HepG2 (cell line): ENCODE measurements around the gene PIK3C2B. TPM values are rescaled to one million over a fixed set of nuclear protein-coding genes. Genes with fewer than 3 reads are reported as not detected.

Experiments
- ATAC-seq: fragments of 200-7000 bp; cut with Tn5 transposase; 3 replicates; pipeline ENCODE4 v1.9.1; 2020; ENCODE audit warnings: mild to moderate bottlenecking, moderate library complexity
- BruUV-seq: library from RNA; stranded (reverse); fragments of 400-500 nt; replicated peaks from 2 replicates; lab custom pipeline; 2021; lab: Mats Ljungman, UMichigan
- CTCF ChIA-PET: fragments of 300-600 bp; formaldehyde crosslinking; extraction: SDS; loops from one replicate; lab custom pipeline; 2021; ENCODE audit warnings: low total read pairs, inconsistent platforms, low intra/inter-chr PET ratio; lab: Yijun Ruan, JAX
- POLR2A ChIA-PET: fragments of 350-600 bp; sonication (Branson Sonifier 250); formaldehyde crosslinking; loops from one replicate; lab custom pipeline; 2020; ENCODE audit warnings: antibody characterized with exemption, inconsistent platforms; lab: Yijun Ruan, JAX
- DNase-seq: peaks from one replicate; pipeline ENCODE4 v3.0.0-alpha.2; 2015; ENCODE audit warnings: low spot score
- FAIRE-seq: peaks from 3 replicates; lab custom pipeline; 2011; peaks lifted over from hg19 to GRCh38; lab: Jason Lieb, UNC
- H2AFZ ChIP-seq: one replicate; pipeline ENCODE4 v1.6.1; 2011; ENCODE audit warnings: low read length, inconsistent platforms
- H3K27ac ChIP-seq: fragments of 300-600 bp; 3 replicates; pipeline ENCODE4 v1.8.0; 2011; ENCODE audit warnings: mixed run types, mild to moderate bottlenecking, mixed read lengths, low read length, inconsistent platforms; ENCODE audit not compliant: insufficient read depth; ENCODE audit errors: extremely low read length
- H3K27me3 ChIP-seq, 2 experiments: fragments of 200-600 bp in 1 of 2; 2 replicates in 1 of 2; 3 replicates in 1 of 2; pipeline versions ENCODE4 v1.6.0 to v1.8.0; 2011; ENCODE audit warnings: low read length in 2 of 2, mild to moderate bottlenecking in 2 of 2, moderate library complexity in 2 of 2, inconsistent platforms in 1 of 2; ENCODE audit not compliant: insufficient read depth in 2 of 2, control insufficient read depth in 1 of 2
- H3K36me3 ChIP-seq, 2 experiments: fragments of 200-600 bp in 1 of 2; replicated peaks in 1 of 2; 2 replicates in 1 of 2; 3 replicates in 1 of 2; pipeline versions ENCODE4 v1.5.1 to v1.8.0; 2011; ENCODE audit warnings: low read length in 2 of 2, inconsistent platforms in 1 of 2; ENCODE audit not compliant: insufficient read depth in 2 of 2, control insufficient read depth in 1 of 2
- H3K4me1 ChIP-seq: 2 replicates; pipeline ENCODE4 v1.5.1; 2012; ENCODE audit warnings: low read length, inconsistent platforms; ENCODE audit not compliant: insufficient read depth
- H3K4me2 ChIP-seq: 2 replicates; pipeline ENCODE4 v1.6.0; 2011; ENCODE audit warnings: low read depth, low read length, inconsistent platforms
- H3K4me3 ChIP-seq, 3 experiments: fragments of 200-600 bp in 1 of 3; sonication (generic), shearing (Covaris generic) in 1 of 3; replicated peaks in 1 of 3; 2 replicates each; pipeline ENCODE4 v1.5.1; 2011 to 2016; ENCODE audit warnings: low read length in 3 of 3, inconsistent platforms in 2 of 3, low read depth in 2 of 3, mild to moderate bottlenecking in 2 of 3, control low read depth in 1 of 3, mixed read lengths in 1 of 3; ENCODE audit not compliant: insufficient read depth in 1 of 3
- H3K79me2 ChIP-seq: one replicate; pipeline ENCODE4 v1.6.1; 2011; ENCODE audit warnings: low read length, inconsistent platforms; ENCODE audit not compliant: insufficient read depth
- H3K9ac ChIP-seq: 2 replicates; pipeline ENCODE4 v1.6.0; 2011; ENCODE audit warnings: mild to moderate bottlenecking, low read depth, low read length, inconsistent platforms; ENCODE audit not compliant: insufficient read depth
- H3K9me3 ChIP-seq: 2 replicates; pipeline ENCODE4 v1.5.1; 2012; ENCODE audit warnings: mild to moderate bottlenecking, low read length
- H4K20me1 ChIP-seq: 2 replicates; pipeline ENCODE4 v1.6.0; 2011; ENCODE audit warnings: inconsistent platforms, mild to moderate bottlenecking, low read length, moderate library complexity; ENCODE audit not compliant: insufficient read depth
- AHR ChIP-seq: IDR thresholded peaks from 2 replicates; pipeline ENCODE4 v1.6.1; 2018; ENCODE audit warnings: missing genetic modification reagents, missing compliant biosample characterization
- HDAC2 ChIP-seq: sonication (generic); formaldehyde crosslinking; IDR thresholded peaks from 2 replicates; pipeline ENCODE4 v1.4.0; 2020; ENCODE audit warnings: missing genetic modification reagents
- HNRNPUL1 ChIP-seq: fragments of 200-400 bp; formaldehyde crosslinking; IDR thresholded peaks from 2 replicates; pipeline ENCODE4 v1.6.1; 2017; ENCODE audit warnings: low read depth, mild to moderate bottlenecking, low read length, moderate library complexity
- NCOA1 ChIP-seq: sonication (generic); formaldehyde crosslinking; IDR thresholded peaks from 2 replicates; pipeline ENCODE4 v1.9.0; 2021; ENCODE audit warnings: missing genetic modification reagents
- SRF ChIP-seq: IDR thresholded peaks from 2 replicates; pipeline ENCODE4 v1.6.1; 2011; ENCODE audit warnings: mild to moderate bottlenecking, low read depth, low read length, moderate library complexity
- ZEB1 ChIP-seq: IDR thresholded peaks from 2 replicates; pipeline ENCODE4 v1.6.1; 2012; ENCODE audit warnings: mild to moderate bottlenecking, low read depth, inconsistent platforms; ENCODE audit not compliant: insufficient replicate concordance
- ZNF235 ChIP-seq: sonication (generic); formaldehyde crosslinking; IDR thresholded peaks from 2 replicates; pipeline ENCODE4 v1.8.1; 2023; ENCODE audit warnings: mild to moderate bottlenecking, missing genetic modification reagents, borderline replicate concordance
- ZNF382 ChIP-seq: sonication (generic); formaldehyde crosslinking; IDR thresholded peaks from 2 replicates; pipeline ENCODE4 v1.5.0; 2020; ENCODE audit warnings: missing genetic modification reagents, mild to moderate bottlenecking, borderline replicate concordance
- ZNF44 ChIP-seq: sonication (generic); formaldehyde crosslinking; IDR thresholded peaks from 2 replicates; pipeline ENCODE4 v1.5.1; 2020; ENCODE audit warnings: mild to moderate bottlenecking, missing genetic modification reagents
- ZNF552 ChIP-seq: sonication (generic); formaldehyde crosslinking; IDR thresholded peaks from 2 replicates; pipeline ENCODE4 v1.9.0; 2022; ENCODE audit warnings: missing genetic modification reagents, mild to moderate bottlenecking, borderline replicate concordance
- ZNF562 ChIP-seq: sonication (generic); formaldehyde crosslinking; IDR thresholded peaks from 2 replicates; pipeline ENCODE4 v1.8.0; 2022; ENCODE audit warnings: missing genetic modification reagents, borderline replicate concordance
- WGBS: methylation state at CpG from one replicate; pipeline ENCODE4 v1.1.6; 2017; ENCODE audit warnings: low lambda C conversion rate; 5-methylcytosine and 5-hydroxymethylcytosine counted together
- in situ Hi-C: cut with HindIII; loops from 2 replicates; pipeline ENCODE4 v1.10.0; 2017; ENCODE audit warnings: low pct_unique_long_range_greater_than_20kb; ENCODE audit not compliant: extremely low pct_ligation_motif_present
- intact Hi-C: fragments of 100-400 bp; cut with micrococcal nuclease; formaldehyde crosslinking; loops from one replicate; pipeline ENCODE4 v1.10.0; 2022; ENCODE audit not compliant: unreplicated experiment
- polyA plus RNA-seq, 8 experiments: library from polyadenylated mRNA; depleted of rRNA in 3 of 8; stranded (reverse) in 7 of 8; unstranded in 1 of 8; fragments of >200 nt; fragmentation: Illumina TruSeq in 4 of 8; extraction: Trizol in 4 of 8; gene quantifications; 2 replicates each; pipeline versions ENCODE4 v1.2.1 to v1.2.3, GENCODE V29; 2011 to 2016; ENCODE audit warnings: low read depth in 4 of 8, missing spikeins in 1 of 8, mixed read lengths in 1 of 8; ENCODE audit not compliant: insufficient read depth in 1 of 8
- total RNA-seq, 5 experiments: library from RNA; depleted of rRNA; stranded (reverse); fragments of >200 nt; fragmentation: Illumina TruSeq; extraction: Trizol; gene quantifications; 2 replicates each; pipeline ENCODE4 v1.2.3, GENCODE V29; 2016; ENCODE audit warnings: low read depth in 1 of 5
- TF ChIP-seq, protein P1 (sequence below): sonication (generic); formaldehyde crosslinking; conservative IDR thresholded peaks from 2 replicates; pipeline ENCODE4 v1.4.0; 2020; ENCODE audit warnings: missing genetic modification reagents

Gene PIK3C2B
- total and polyA plus RNA-seq, 2 of the 13 experiments (the other 11 are each of a cell fraction or from before 2014, with no cell fraction given): 3.4 to 4.5 TPM

DNA sequence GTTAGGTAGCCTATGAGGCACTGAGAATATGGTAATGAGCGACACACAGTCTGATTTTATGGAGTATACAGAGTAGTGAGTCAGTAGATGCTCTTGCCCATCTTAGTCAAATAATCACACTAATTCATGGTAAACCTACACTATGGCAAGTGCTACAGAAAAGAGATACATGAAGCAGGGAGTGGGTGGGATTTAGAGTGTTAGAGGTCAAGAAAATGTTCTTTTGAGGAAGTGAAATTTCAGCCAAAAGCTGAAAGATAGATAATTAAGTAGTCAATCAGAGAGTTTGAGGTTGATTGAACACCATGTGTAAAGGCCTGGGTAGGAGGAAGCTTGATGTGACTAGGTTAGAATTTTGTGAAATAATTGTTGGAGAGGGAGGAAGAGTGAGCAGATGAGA, 36.3 kb upstream of the PIK3C2B start:
- in situ Hi-C loops: no loop called here
- POLR2A ChIA-PET: interaction anchor here (0.8 kb wide), 1 partner anchor 15 kb away, joined by 3 read pairs; the partner anchor contains the start of gene MDM4
- no peaks in the 10 kb centered on the region for H3K9me3 ChIP-seq
- DNase-seq (no peak), ATAC-seq (no peak), FAIRE-seq (no peak)
- no peak overlapping the region for H3K27ac ChIP-seq
- TF ChIP-seq HNRNPUL1 (no peak), ZNF44 (no peak), ZNF562 (CRISPR knock-in tag) (no peak), ZNF382 (CRISPR knock-in tag) (no peak), SRF (no peak), ZNF552 (CRISPR knock-in tag) (no peak), ZNF235 (no peak), ZEB1 (no peak), NCOA1 (no peak), AHR (CRISPR knock-in tag) (no peak), HDAC2 (no peak)
- TF ChIP-seq, protein P1, sequence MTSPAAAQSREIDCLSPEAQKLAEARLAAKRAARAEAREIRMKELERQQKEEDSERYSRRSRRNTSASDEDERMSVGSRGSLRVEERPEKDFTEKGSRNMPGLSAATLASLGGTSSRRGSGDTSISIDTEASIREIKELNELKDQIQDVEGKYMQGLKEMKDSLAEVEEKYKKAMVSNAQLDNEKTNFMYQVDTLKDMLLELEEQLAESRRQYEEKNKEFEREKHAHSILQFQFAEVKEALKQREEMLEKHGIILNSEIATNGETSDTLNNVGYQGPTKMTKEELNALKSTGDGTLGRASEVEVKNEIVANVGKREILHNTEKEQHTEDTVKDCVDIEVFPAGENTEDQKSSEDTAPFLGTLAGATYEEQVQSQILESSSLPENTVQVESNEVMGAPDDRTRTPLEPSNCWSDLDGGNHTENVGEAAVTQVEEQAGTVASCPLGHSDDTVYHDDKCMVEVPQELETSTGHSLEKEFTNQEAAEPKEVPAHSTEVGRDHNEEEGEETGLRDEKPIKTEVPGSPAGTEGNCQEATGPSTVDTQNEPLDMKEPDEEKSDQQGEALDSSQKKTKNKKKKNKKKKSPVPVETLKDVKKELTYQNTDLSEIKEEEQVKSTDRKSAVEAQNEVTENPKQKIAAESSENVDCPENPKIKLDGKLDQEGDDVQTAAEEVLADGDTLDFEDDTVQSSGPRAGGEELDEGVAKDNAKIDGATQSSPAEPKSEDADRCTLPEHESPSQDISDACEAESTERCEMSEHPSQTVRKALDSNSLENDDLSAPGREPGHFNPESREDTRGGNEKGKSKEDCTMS: no peak
- H3K79me2 ChIP-seq: no peaks in the 10 kb centered on the region
- H3K4me3 ChIP-seq: no peak overlapping the region
- intact Hi-C loops: no loop called here
- H4K20me1 ChIP-seq: no peaks in the 10 kb centered on the region
- CTCF ChIA-PET: no interaction called here
- no peak overlapping the region for H2AFZ ChIP-seq
- H3K36me3 ChIP-seq: peaks cover 23 to 78% of the 10 kb centered on the region in 2 experiments
- H3K4me1 ChIP-seq: no peaks in the 10 kb centered on the region
- no peak overlapping the region for H3K4me2 ChIP-seq
- WGBS: 100% methylated on average over 1 of the region's 1 CpG
- no peaks in the 10 kb centered on the region for H3K27me3 ChIP-seq
- no peak overlapping the region for H3K9ac ChIP-seq
- no TSS peak for BruUV-seq
